Left forelimb (tissue), 1 donor: ENCODE results near the gene PAX3.

Experiments
- DNase-seq: peaks from one replicate; pipeline ENCODE4 v3.0.0-alpha.2; 2018; ENCODE audit warnings: low spot score

PAX3 gene

GRCh38 chr2:222296911-222297599, 1.7 kb downstream of the PAX3 start:
- no peak for DNase-seq

GRCh38 chr2:222296311-222296741, 2.5 kb downstream of the PAX3 start:
- no peak for DNase-seq

GRCh38 chr2:222295368-222296062, 3.3 kb downstream of the PAX3 start:
- no peak for DNase-seq

DNA sequence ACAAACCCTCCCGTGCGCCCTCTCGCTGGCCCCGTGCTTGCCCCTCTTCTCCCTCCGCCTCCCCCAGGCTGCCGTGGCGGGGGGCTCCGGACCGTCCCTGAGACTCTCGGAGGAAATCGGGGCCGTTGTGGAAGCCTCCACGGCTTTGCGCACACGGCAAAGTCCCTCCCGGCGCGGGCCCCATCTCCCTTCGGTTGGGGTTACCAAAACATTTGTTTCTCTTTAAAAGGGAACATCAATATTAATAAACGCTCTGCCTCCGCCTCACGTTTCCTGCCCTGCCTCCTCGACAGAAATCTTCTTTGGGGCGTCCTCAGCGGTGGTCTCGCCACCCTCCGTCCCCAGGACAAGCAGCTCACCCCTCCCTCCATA, 3.8 kb downstream of the PAX3 start:
- no peak for DNase-seq

GRCh38 chr2:222293660-222294630, 4.9 kb downstream of the PAX3 start:
- no peak for DNase-seq

DNA sequence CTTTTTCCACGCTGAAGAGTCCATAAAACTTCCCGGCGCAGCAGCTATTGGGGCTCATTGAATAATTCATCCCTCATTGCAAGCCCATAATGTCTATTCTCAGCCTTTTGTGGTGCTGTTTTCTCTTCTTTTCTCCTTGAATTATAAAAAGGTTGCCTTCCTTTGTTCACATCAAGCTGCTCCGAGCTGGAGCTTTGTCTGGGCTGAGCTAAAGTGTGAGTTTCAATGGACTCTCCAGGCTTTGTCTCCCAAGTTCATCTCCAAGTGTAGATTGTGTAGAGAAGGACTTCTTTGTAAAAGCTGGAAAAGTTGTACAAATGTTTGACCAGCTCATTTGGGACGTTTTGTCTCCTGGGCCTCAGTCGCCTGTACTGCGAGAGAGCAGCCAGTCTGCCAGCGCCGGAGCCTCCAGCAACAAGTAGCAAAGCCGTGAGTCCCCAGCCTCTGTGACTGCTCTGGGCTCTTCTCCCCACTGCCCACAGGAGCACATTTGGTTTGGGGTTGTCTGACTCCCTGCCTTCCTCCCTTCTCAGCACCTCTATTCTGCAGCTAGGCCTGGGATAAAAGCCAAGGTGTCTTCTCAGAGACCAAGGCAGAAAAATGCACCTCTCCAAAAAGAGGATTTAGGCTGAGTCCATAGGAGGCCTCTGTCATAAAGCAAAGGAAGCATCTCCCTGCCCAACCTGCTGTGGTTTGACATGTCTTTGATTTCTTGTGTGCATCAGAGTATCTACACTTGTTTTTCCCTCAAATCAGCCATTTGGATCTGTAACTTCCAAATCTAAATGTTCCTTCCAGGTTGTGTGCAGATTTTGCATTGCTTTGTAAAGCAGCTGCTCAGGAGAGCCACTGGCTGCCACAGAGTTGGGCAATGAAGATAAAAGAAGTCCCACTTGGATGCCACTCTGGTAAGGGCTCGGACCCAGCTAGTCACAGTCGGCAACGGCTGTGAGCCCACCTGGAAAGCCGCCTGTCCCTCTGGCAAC, 6.4 kb downstream of the PAX3 start:
- DNase-seq: no peak

DNA sequence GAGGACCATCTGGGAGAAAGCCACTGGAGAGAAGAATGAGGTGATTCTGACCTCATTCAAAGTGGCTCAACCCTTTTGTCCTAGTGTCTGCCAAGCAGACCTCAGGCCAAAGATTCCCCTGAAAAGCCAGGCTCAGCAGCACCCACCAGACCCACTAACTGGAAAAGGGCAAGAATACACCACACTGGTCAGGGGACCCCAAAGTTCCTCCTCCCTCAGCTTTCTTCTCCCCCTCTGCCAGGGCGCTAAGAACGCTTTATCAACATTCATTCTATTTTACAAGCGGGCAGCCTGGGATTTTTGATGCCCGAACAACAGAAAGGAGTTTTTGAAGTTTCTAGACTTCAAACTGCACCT, 7.3 kb downstream of the PAX3 start:
- no peak for DNase-seq

DNA sequence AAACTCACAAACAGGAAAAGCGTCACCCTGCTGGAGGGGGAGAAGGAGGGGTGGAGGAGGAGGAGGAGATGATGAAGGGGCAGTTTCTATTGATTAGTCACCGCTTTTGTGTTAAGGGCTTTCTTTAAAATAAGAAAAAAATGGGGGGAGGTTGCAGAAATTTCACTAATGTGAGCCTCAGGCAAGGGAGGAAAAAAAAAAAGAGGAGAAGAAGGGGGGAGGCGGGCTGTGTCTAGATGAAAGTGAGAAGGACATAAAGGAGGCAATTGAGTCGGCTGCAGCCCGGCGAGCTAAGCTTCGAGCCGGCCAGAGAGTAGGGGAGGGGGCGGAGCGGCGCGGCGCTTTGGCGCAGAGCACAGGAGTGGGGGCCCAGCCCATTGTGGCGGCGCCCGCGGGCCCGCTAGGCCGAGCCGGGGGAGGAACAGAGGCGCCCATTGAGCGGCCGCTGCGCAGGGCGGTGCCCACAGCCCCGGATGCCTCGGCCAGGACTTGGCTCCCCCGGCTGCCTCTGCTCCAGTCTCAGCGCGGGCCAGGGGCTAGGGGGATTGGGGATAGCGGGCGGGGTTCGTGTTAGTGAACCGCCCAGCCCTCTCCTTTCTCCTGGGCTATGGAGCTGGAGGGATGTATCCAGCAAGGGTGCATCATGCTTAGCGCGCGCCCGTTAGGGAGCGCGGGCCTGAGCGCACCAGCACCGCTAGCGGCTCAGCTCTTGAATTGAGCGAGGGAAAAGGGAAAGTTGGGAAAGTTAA, 7.9 kb downstream of the PAX3 start:
- DNase-seq: no peak

GRCh38 chr2:222290401-222290735, 8.4 kb downstream of the PAX3 start:
- DNase-seq: no peak

GRCh38 chr2:222289278-222290160, 9.3 kb downstream of the PAX3 start:
- no peak for DNase-seq

- DNase-seq: no peak
Observed at GRCh38 chr2:222288590-222289277, 10.1 kb downstream of the PAX3 start.

DNA sequence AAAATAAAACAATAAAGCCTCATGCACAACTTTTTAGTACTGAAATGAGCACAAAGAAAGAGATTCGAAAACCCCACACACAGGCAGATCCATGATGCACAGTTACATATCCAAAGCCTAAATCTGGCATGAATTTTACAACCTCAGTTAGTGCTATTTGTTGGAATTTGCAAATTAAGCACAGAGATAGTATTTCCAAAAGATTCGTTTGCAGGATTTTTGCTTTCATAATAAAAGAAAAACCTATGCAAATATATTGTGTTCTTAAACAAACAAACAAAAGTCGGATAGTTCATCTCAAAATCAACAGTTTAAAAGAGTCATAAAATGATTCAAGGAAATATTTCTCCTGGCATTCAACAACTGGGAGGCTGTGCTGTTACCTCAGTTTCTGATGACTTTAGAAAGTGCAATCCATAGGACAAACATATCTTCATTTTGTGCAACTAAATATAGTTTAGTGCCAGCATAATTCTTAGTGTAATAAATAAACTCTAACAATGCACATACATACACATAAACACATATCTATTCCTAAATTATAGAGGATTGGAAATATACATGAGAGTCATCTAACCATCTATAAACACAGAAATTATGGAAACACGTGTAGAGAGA, 10.8 kb downstream of the PAX3 start:
- no peak for DNase-seq

DNA sequence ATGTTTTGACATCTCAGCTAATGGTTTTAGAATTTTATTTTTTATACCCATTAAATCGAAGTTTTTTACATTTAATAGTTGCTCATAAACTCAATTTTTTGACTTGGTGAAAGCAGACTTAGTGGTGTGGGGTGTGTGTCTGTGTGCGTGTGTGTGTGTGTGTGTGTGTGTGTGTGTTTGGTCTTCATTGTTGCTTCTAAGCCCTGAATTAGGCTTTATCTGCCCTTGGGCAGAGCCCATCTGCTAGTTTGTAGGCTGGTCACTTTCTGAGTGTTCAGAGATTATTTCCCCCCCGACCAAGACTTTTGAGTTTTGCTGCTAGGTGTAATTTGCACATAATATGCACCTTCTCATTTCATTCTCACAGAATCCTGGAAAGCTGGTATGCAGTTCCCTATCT, 14.3 kb downstream of the PAX3 start:
- no peak for DNase-seq

- no peak for DNase-seq
Observed at GRCh38 chr2:222283634-222284033, 15.2 kb downstream of the PAX3 start.

- DNase-seq: no peak
Observed at GRCh38 chr2:222281506-222281905, 17.3 kb downstream of the PAX3 start.

DNA sequence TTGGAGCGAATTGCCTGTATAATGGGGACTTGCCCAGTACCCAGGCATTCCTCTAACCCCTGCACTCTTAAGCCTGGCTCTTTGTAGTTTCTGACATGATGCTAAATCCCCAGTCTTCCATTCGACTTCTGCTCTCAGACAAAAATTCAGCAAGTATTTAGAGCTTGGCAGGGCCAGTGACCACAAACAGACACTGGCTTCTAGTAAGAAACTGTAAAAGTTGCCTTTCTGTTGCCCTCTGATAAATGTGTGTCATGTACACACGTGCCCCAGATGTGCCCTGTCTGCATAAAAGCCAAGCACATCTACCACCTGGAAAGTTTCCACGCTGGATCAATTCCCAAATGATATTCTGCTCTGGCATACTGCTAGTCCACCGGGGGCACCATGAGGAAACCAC, 18.0 kb downstream of the PAX3 start:
- no peak for DNase-seq

- DNase-seq: no peak
Observed at GRCh38 chr2:222272446-222273015, 26.3 kb downstream of the PAX3 start.

DNA sequence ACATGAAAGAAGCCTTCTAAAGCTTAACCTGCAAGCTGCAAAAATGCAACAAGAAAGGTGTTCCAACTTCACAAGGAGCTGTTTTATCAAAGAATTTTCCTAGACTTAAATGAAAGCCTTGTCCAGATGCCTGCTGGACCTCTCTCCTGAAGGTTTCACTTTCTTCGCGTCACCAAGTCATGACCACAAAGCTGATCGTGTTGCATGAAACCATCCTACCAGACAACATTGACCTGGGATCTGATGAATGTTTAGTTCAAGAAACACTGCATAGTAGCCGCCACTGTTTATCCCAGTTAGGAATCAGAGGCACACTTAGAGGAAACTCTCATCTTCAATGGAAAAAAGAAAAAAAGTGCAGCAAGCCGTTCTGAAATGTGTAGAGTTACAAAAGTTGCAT, 26.9 kb downstream of the PAX3 start:
- no peak for DNase-seq

GRCh38 chr2:222270396-222270795, 28.4 kb downstream of the PAX3 start:
- DNase-seq: no peak
